ENCODE measurements around the gene MCM6.
"Not testable (repeated sequence)": the region's sequence is repeated elsewhere in the genome, so short reads cannot be mapped to it uniquely, and the experiment has no call there.

GRCh38 chr2:135888587-135888986, 12.3 kb upstream of the MCM6 start:
- not testable (repeated sequence) for TF ChIP-seq CTCF (conservative IDR thresholded peaks at IDR 0.05 in 1 of 2, IDR thresholded peaks at IDR 0.05 in 1 of 2; ENCODE audit: extremely low read depth in 1 of 2, insufficient read depth in 1 of 2, low read depth in 1 of 2, low read length in 2 of 2); EZH2 (IDR thresholded peaks at IDR 0.05; ENCODE audit: borderline replicate concordance, low read length)

All from mammary epithelial cell (primary cell).